ENCODE results near the gene TTYH3.
A peak's percentile ranks its signal among the peaks of the same experiment; 100 is the strongest.
"Not testable (repeated sequence)": the region's sequence is repeated elsewhere in the genome, so short reads cannot be mapped to it uniquely, and the experiment has no call there.

TTYH3 gene

DNA sequence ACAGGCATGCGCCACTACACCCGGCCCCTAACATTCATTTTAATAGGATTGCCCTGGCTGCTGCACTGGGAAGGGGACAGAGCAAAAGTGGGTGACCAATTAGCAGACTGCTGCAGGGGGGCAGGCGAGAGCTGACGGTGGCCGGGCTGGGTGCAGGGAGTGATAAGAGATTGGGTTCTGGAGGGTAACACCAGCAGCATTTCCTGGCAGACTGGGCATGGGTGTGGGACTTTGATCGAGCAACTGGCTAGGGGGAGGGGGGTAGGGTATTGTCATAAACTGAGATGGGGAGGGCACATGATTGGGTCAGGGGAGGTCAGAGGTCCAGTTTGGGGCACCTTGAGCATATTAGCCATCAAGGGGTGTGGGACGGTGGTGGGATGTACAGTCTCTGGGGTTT, 36.1 kb downstream of the TTYH3 start:
- TF ChIP-seq, protein P1, sequence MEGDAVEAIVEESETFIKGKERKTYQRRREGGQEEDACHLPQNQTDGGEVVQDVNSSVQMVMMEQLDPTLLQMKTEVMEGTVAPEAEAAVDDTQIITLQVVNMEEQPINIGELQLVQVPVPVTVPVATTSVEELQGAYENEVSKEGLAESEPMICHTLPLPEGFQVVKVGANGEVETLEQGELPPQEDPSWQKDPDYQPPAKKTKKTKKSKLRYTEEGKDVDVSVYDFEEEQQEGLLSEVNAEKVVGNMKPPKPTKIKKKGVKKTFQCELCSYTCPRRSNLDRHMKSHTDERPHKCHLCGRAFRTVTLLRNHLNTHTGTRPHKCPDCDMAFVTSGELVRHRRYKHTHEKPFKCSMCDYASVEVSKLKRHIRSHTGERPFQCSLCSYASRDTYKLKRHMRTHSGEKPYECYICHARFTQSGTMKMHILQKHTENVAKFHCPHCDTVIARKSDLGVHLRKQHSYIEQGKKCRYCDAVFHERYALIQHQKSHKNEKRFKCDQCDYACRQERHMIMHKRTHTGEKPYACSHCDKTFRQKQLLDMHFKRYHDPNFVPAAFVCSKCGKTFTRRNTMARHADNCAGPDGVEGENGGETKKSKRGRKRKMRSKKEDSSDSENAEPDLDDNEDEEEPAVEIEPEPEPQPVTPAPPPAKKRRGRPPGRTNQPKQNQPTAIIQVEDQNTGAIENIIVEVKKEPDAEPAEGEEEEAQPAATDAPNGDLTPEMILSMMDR (IDR thresholded peaks at IDR 0.05; ENCODE audit: low read depth, low read length, missing control alignments) = no peak
- DNase-seq (ENCODE audit: extremely low read depth, low read depth) = no peak
- no peak overlapping the region for H3K4me3 ChIP-seq (replicated peaks; ENCODE audit: low read depth, low read length)

DNA sequence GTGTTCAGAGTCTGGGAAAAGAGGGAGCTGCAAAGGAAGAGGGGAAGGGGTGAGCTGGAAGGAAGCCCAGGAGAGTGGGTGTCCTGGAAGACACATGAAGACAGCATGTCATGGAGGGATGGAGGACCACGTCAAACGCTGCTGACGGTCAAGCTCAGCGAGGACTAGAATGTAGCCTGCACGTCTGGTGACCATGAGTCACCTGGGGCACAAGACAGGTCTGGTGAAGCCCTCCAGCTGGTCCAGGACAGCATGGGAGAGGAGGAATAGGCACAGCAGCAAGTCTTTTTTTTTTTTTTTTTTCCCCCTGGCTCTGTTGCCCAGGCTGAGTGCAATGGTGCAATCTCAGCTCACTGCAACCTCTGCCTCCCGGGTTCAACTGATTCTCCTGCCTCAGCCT, 36.6 kb downstream of the TTYH3 start:
- DNase-seq (ENCODE audit: extremely low read depth, low read depth) = no peak
- TF ChIP-seq, protein P1 (IDR thresholded peaks at IDR 0.05; ENCODE audit: low read depth, low read length, missing control alignments) = no peak
- H3K4me3 ChIP-seq (replicated peaks; ENCODE audit: low read depth, low read length) = no peak overlapping the region

DNA sequence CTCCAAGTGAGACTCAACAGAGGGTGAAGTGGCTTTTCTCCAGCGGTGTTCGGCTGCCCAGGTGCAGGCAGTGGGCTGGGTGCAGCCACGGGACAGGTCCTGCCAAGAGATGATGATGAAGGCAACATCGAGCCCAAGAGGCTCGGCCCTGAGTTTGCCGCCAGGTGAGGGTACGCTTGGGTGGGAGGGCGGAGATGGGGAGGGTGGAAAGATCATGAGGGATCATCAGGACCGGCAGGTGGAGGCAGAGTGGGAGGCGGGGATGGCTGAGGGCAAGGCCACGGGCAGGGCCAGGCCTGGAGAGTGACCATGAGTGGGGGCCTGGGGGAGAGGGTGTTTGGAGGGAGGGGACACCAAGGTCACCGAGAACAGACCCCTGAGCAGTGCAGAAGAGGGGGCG, 38.4 kb downstream of the TTYH3 start:
- TF ChIP-seq, protein P1 (IDR thresholded peaks at IDR 0.05; ENCODE audit: low read depth, low read length, missing control alignments) = no peak
- no peak for DNase-seq (ENCODE audit: extremely low read depth, low read depth)
- no peak overlapping the region for H3K4me3 ChIP-seq (replicated peaks; ENCODE audit: low read depth, low read length)

DNA sequence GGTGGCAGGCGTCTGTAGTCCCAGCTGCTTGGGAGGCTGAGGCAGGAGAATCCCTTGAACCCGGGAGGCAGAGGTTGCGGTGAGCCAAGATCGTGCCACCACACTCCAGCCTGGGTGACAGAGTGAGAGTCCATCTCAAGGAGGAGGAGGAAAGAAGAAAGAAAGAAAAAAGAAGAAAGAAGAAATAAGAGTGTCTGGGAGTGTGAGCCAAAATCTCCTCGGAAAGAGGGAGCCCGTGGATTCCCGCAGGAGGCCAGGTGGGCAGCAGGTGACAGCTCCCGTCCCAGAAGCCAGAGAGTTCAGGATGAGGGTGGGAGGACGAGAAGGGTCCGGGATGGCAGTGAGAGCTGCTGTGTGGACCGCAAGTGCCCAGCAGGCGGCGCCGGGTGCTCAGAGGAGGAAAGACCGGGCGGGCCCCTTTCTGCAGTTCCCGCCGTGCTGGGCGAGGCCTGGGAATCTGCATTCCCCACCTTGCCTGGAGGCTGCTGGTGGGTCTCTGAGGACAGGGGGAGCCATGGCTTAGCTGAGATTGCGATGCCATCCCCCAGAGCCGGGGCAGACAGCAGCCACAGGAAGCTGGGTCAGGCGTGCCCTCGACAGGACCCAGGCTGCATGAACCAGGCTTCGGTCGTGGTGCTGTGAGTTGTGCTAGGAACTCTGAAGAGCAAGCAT, 39.1 kb downstream of the TTYH3 start:
- H3K4me3 ChIP-seq (replicated peaks; ENCODE audit: low read depth, low read length) = no peak overlapping the region
- TF ChIP-seq, protein P1 (IDR thresholded peaks at IDR 0.05; ENCODE audit: low read depth, low read length, missing control alignments) = peak; percentile 90
- no peak for DNase-seq (ENCODE audit: extremely low read depth, low read depth)

DNA sequence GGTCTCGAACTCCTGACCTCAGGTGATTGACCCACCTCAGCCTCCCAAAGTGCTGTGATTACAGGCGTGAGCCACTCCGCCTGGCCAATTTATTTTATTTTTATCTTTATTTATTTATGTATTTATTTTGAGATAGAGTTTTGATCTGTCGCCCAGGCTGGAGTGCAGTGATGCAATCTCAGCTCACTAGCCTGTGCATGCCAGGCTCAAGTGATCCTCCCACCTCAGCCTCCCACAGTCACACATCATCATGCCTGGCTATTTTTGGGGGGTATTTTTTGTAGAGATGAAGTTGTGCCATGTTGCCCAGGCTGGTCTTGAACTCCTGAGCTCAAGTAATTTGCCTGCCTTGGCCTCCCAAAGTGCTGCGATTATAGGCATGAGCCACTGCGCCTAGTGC, 41.4 kb downstream of the TTYH3 start:
- not testable (repeated sequence) for DNase-seq (ENCODE audit: extremely low read depth, low read depth); H3K4me3 ChIP-seq (replicated peaks; ENCODE audit: low read depth, low read length)

DNA sequence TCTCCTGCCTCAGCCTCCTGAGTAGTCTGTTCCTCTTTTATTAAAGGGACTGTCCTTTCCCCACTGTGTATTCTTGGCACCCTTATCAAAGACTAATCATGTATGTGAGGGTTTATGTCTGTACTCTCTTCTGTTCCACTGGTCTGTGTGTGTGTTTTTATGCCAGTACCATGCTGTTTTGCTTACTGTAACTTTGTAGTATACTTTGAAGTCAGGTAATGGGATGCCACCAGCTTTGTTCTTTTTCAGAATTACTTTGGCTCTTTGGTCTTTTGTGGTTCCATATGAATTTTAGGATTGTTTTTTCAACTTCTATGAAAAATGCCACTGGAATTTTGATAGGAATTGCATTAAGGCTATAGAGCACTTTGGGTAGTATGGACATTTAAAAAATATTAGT, 42.1 kb downstream of the TTYH3 start:
- TF ChIP-seq, protein P1 (IDR thresholded peaks at IDR 0.05; ENCODE audit: low read depth, low read length, missing control alignments) = no peak
- no peak overlapping the region for H3K4me3 ChIP-seq (replicated peaks; ENCODE audit: low read depth, low read length)
- DNase-seq (ENCODE audit: extremely low read depth, low read depth) = no peak

DNA sequence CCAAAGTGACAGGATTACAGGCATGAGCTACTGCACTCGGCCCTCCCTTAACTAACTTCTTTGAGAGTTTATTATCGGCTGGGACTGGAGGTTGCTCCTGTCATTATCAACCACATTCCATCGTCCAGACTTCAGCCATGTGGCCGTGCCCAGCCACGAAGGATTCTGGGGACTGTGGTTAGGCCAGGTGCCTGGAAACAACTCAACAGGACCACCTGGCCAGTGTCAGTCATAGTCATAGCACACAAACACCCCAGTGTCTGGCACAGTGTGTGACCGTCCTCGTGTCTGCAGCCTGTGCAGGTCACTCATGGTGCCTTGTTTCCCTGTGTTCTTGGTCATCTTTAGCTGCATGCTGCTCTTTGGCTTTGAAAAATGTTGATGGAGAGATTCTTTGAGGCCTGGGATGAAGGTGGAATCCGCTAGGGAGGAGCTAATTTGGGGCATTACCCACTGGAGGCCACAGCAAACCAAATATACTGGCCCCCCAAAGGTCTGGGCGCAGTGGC, 43.5 kb downstream of the TTYH3 start:
- TF ChIP-seq, protein P1 (IDR thresholded peaks at IDR 0.05; ENCODE audit: low read depth, low read length, missing control alignments) = no peak
- DNase-seq (ENCODE audit: extremely low read depth, low read depth) = no peak
- no peak overlapping the region for H3K4me3 ChIP-seq (replicated peaks; ENCODE audit: low read depth, low read length)

DNA sequence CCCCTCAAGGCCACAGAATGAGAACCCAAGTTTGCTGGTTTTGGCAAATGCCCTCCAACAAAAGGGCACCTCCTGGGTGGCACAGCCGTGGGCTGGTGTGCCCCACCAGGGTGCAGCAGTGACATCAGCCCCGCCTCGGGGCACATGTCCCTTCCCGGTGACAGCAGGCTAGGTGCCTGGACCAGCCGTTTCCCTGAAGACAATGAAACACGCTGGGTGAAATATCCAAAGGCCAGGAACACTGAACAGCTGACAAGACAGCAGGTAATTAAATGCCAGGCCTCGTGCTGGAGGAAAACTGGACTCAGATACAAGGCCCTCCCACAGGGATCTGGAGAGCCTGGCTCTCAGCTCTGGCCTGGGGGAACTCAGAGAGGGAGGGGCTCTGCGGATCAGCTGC, 44.8 kb downstream of the TTYH3 start:
- not testable (repeated sequence) for H3K4me3 ChIP-seq (replicated peaks; ENCODE audit: low read depth, low read length); DNase-seq (ENCODE audit: extremely low read depth, low read depth)

DNA sequence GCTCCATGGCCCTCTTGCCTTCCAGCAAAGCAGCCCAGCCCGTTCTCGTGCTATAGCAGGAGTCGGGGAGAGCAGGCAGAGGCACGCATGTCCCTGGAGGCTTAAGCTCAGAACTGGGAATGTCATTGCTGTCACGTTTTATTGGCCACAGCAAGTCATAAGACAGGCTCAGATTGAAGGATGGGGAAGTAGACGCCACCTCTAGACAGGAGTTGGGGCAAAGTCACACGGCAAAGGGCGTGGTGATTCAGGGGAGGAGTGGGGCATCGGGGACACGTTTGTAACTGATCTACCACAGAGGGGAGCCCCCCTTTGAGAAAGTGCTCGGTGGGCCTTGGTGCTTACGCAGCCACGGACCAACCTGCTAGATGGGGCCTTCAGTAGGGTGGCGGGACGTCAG, 46.7 kb downstream of the TTYH3 start:
- H3K4me3 ChIP-seq (replicated peaks; ENCODE audit: low read depth, low read length); DNase-seq (ENCODE audit: extremely low read depth, low read depth): not testable (repeated sequence)

DNA sequence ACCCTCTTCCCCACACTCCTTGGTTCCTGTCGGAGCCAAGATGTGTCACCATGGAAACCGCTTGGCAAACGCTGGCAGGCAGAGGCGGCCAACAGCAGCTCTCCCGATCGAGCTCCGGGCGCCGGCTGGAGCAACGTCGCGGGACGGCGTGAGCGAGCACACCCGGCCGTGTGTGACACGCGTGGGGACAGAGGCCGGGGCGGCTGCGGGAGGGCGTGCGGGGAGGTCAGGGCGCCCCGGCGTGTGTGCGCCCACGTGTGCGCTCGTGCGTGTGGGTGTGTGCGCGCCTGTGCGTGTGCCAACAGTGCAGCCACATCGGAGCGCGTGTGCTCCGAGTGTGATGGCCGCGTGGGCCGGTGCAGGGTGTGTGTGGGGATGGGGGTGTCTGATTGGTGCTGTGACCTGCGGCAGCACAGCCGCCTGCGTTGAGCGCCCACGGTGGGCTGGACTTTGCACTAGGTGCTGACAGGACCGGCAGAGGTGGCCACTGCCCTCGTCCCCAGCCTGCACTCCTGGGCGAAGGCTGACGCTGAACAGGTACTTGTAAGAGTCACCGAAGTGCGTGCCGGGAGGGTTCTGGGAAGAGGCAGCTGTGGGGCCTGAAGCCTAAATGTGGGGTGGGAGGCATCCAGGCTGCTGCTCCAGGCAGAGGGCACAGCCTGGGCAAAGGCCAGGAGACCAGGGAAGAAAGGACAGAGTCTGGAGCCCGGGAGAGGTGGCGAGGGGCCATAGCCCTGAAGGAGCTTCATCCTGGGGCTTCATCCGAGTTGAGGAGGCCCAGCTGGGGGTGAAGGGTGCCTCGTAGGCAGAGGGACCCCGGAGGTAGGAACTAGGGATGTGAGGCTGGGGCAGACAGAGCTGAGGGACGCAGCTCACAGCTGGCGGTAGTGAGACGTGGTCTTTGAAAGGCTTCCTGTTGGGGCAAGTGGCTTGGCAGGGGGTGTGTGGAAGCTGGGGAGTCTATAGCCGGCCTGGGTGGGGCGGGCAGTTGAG, 47.6 kb downstream of the TTYH3 start:
- not testable (repeated sequence) for DNase-seq (ENCODE audit: extremely low read depth, low read depth); H3K4me3 ChIP-seq (replicated peaks; ENCODE audit: low read depth, low read length)

All from HFF-Myc (cell line).